GM10266 (cell line): ENCODE results near the gene PTPRD.

Experiments
- DNase-seq: peaks from one replicate; pipeline ENCODE4 v3.0.0; 2012; ENCODE audit errors: extremely low spot score
- CTCF ChIP-seq: IDR thresholded peaks from 2 replicates; pipeline ENCODE4 v1.5.1; 2012; ENCODE audit warnings: mild to moderate bottlenecking, low read depth; ENCODE audit not compliant: control insufficient read depth, insufficient read depth; ENCODE audit errors: missing control alignments

Gene PTPRD

GRCh38 chr9:9847750-9848149 is 765.1 kb downstream of the PTPRD start:
- no peak for DNase-seq
- TF ChIP-seq CTCF: no peak

- DNase-seq: peak; percentile 3
- no peak for TF ChIP-seq CTCF
Observed at GRCh38 chr9:9846557-9846956, 766.2 kb downstream of the PTPRD start.

- no peak for TF ChIP-seq CTCF
- no peak for DNase-seq
Observed at GRCh38 chr9:9820436-9820835, 792.4 kb downstream of the PTPRD start.

GRCh38 chr9:9819886-9820285 is 792.9 kb downstream of the PTPRD start:
- DNase-seq: no peak
- TF ChIP-seq CTCF: no peak

GRCh38 chr9:9817176-9817575 is 795.6 kb downstream of the PTPRD start:
- no peak for DNase-seq
- TF ChIP-seq CTCF: no peak

- no peak for DNase-seq
- no peak for TF ChIP-seq CTCF
Observed at GRCh38 chr9:9804109-9804508, 808.7 kb downstream of the PTPRD start.

GRCh38 chr9:9799287-9799686 is 813.5 kb downstream of the PTPRD start:
- no peak for TF ChIP-seq CTCF
- DNase-seq: no peak
